BLaER1 (cell line): ENCODE measurements around the gene NACC1.

Experiments used
- H3K27ac ChIP-seq: shearing (Covaris generic); formaldehyde crosslinking; 2 replicates; pipeline ENCODE4 v1.8.1; 2022
- H3K27me3 ChIP-seq: shearing (Covaris generic); formaldehyde crosslinking; 2 replicates; pipeline ENCODE4 v1.8.1; 2022
- H3K36me3 ChIP-seq: shearing (Covaris generic); formaldehyde crosslinking; 2 replicates; pipeline ENCODE4 v1.8.1; 2022
- H3K4me1 ChIP-seq: shearing (Covaris generic); formaldehyde crosslinking; 2 replicates; pipeline ENCODE4 v1.8.1; 2022
- H3K4me2 ChIP-seq: shearing (Covaris generic); formaldehyde crosslinking; 2 replicates; pipeline ENCODE4 v1.8.1; 2022
- H3K4me3 ChIP-seq: shearing (Covaris generic); formaldehyde crosslinking; 2 replicates; pipeline ENCODE4 v1.8.1; 2022
- H3K9ac ChIP-seq: shearing (Covaris generic); formaldehyde crosslinking; 2 replicates; pipeline ENCODE4 v1.8.1; 2022
- H3K9me3 ChIP-seq: shearing (Covaris generic); formaldehyde crosslinking; 2 replicates; pipeline ENCODE4 v1.8.1; 2022
- H4K20me1 ChIP-seq: shearing (Covaris generic); formaldehyde crosslinking; 2 replicates; pipeline ENCODE4 v1.8.1; 2022
- Cebpa-rat ChIP-seq: shearing (Covaris generic); IDR thresholded peaks from 2 replicates; pipeline ENCODE4 v1.8.1; 2022

Gene NACC1

DNA sequence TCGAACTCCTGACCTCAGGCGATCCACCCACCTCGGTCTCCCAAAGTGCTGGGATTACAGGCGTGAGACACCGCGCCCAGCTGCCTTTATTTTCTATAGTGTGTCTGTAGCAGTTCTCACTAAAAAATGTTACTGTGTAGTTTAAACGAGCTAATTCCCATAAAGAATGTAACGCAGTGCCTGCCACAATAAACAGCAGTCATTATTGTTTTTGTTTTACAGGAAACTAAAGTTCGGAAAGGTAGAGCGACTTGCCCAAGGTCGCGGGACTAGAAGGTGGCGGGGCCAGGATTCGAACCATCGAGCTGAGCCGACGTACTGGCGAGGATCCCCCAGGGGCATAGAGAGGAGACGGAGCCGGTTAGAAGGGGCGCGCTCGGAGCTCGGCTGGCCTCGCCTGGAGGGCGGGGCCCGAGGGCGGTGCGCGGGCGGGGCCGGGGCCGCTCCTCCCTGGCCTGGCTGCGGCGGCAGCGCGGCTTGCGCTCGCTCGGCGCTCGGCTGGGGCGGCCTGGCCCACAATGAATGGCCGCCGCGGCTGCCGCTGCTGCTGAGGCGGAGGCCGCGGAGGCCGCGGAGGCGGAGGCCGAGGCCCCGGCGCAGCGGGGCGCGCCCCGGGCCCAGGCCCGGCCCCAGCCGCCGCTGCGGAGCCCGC is at the start of gene NACC1:
NACC1 (plus strand) TSS at position 493 of the 652 bp plus-strand sequence. CDS start 16,944 bp downstream, outside the sequence.
- Histone ChIP-seq H3K27ac (peak within 1 kb of the TSS; percentile 97), H3K4me1 (peaks cover 59% of the 10 kb centered on the region), H4K20me1 (peaks cover 40% of the 10 kb centered on the region), H3K27me3 (no peaks in the 10 kb centered on the region), H3K4me2 (peak within 1 kb of the TSS; percentile 92), H3K9me3 (no peaks in the 10 kb centered on the region), H3K4me3 (peak within 1 kb of the TSS; percentile 100), H3K36me3 (peaks cover 49% of the 10 kb centered on the region), H3K9ac (peak within 1 kb of the TSS; percentile 98)
- no peak for TF ChIP-seq Cebpa-rat

GRCh38 chr19:13069415-13070359 is 48.4 kb upstream of the NACC1 start:
- Histone ChIP-seq H3K27ac (peak overlapping the region; percentile 71), H3K4me3 (no peak overlapping the region), H3K27me3 (no peaks in the 10 kb centered on the region), H3K9ac (peak overlapping the region; percentile 51), H3K4me1 (peaks cover 76% of the 10 kb centered on the region), H3K36me3 (peaks cover 31% of the 10 kb centered on the region), H3K4me2 (peak overlapping the region; percentile 77), H3K9me3 (no peaks in the 10 kb centered on the region), H4K20me1 (peaks cover 49% of the 10 kb centered on the region)
- no peak for TF ChIP-seq Cebpa-rat

DNA sequence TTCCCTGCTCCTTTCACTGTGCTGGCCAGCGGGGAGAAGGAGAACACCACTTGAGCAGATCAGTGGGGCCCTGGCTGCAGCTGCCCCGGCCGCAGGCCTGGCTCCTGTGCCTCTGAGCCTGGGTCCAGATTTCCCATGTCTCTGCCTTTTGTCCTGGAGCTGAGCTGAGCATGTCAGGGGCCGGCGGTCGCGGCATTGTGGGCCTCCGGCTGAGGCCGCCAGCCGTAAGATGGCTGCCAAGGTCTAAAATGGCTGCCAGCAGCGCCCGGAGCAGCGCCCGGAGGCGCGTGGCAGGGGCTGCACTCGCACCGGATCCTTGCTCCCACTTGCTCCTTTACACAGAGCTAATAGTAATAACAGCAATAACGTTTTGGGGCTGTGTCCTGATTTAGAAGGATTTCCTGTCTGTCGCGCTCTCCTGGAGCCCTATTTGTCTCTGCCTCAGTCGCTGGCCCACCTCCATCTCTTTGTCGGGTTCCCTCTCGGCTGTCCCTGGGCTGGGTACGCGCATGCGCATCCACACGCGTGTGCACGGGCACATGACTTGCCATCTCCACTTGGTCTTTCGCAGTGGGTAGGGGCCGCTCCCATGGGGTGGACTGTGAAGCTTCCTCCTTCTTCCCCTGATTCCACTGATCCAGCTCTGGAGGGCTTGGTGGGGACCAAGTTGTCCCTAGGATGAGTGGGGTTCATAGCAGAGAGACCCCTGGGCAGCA is 47.5 kb upstream of the NACC1 start:
- Histone ChIP-seq H3K27ac (peak overlapping the region; percentile 71), H3K9ac (peak overlapping the region; percentile 51), H3K4me2 (peak overlapping the region; percentile 77), H3K4me3 (no peak overlapping the region), H3K4me1 (peaks cover 74% of the 10 kb centered on the region), H3K27me3 (no peaks in the 10 kb centered on the region), H4K20me1 (peaks cover 45% of the 10 kb centered on the region), H3K36me3 (peaks cover 30% of the 10 kb centered on the region), H3K9me3 (no peaks in the 10 kb centered on the region)
- no peak for TF ChIP-seq Cebpa-rat

GRCh38 chr19:13071444-13072187 is 46.4 kb upstream of the NACC1 start:
- no peaks in the 10 kb centered on the region for H3K27me3 ChIP-seq
- peaks cover 39% of the 10 kb centered on the region for H3K36me3 ChIP-seq
- peak overlapping the region; percentile 77 for H3K4me2 ChIP-seq
- H4K20me1 ChIP-seq, result peaks cover 48% of the 10 kb centered on the region
- no peaks in the 10 kb centered on the region for H3K9me3 ChIP-seq
- TF ChIP-seq Cebpa-rat, result no peak
- no peak overlapping the region for H3K4me3 ChIP-seq
- H3K9ac ChIP-seq, result peak overlapping the region; percentile 40; the same call in 1 of the 2 replicates
- peak overlapping the region; percentile 71 for H3K27ac ChIP-seq
- peaks cover 74% of the 10 kb centered on the region for H3K4me1 ChIP-seq

- Histone ChIP-seq H4K20me1 (peaks cover 48% of the 10 kb centered on the region), H3K36me3 (peaks cover 43% of the 10 kb centered on the region), H3K9me3 (no peaks in the 10 kb centered on the region), H3K4me2 (peak overlapping the region; percentile 77; the same call in 1 of the 2 replicates), H3K27ac (peak overlapping the region; percentile 46), H3K27me3 (no peaks in the 10 kb centered on the region), H3K9ac (no peak overlapping the region), H3K4me3 (no peak overlapping the region), H3K4me1 (peaks cover 74% of the 10 kb centered on the region)
- TF ChIP-seq Cebpa-rat, result no peak
These were observed 45.7 kb upstream of the NACC1 start for GRCh38 chr19:13072188-13072908.

DNA sequence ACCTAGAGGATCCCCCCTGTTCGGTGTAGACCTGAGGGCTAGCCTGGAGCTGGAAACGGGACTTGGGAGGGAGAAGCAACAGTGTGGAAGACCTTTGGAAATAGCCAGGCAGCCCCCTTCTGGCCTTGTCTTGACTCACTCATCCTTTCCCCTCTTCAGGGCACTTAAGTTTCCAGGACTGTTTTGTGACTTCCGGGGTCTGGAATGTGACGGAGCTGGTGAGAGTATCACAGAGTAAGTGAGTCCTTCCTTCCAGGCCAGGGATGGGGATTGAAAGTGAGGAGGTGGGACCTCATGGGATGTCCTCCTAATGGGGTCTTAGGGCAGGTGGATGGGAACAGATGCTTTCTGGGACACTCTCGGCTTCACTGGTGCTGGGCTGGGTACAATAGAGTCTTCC is 44.8 kb upstream of the NACC1 start:
- Histone ChIP-seq H3K9ac (no peak overlapping the region), H3K36me3 (peaks cover 52% of the 10 kb centered on the region), H4K20me1 (peaks cover 55% of the 10 kb centered on the region), H3K4me2 (no peak overlapping the region), H3K4me3 (no peak overlapping the region), H3K4me1 (peaks cover 74% of the 10 kb centered on the region), H3K9me3 (no peaks in the 10 kb centered on the region), H3K27me3 (no peaks in the 10 kb centered on the region), H3K27ac (no peak overlapping the region)
- TF ChIP-seq Cebpa-rat, result no peak

- TF ChIP-seq Cebpa-rat, result no peak
- peaks cover 74% of the 10 kb centered on the region for H3K4me1 ChIP-seq
- no peak overlapping the region for H3K9ac ChIP-seq
- H3K4me3 ChIP-seq, result no peak overlapping the region
- no peak overlapping the region for H3K27ac ChIP-seq
- H3K9me3 ChIP-seq, result no peaks in the 10 kb centered on the region
- H3K36me3 ChIP-seq, result peaks cover 63% of the 10 kb centered on the region
- H4K20me1 ChIP-seq, result peaks cover 48% of the 10 kb centered on the region
- H3K27me3 ChIP-seq, result no peaks in the 10 kb centered on the region
- H3K4me2 ChIP-seq, result no peak overlapping the region
These were observed 43.7 kb upstream of the NACC1 start for GRCh38 chr19:13074378-13074777.

- Histone ChIP-seq H3K36me3 (peaks cover 79% of the 10 kb centered on the region), H3K9me3 (no peaks in the 10 kb centered on the region)
These were observed 41.7 kb upstream of the NACC1 start for GRCh38 chr19:13076320-13076719.

More at GRCh38 chr19:13076320-13076719, 41.7 kb upstream of the NACC1 start:
- Histone ChIP-seq H3K27me3 (no peaks in the 10 kb centered on the region), H3K4me3 (no peak overlapping the region), H3K9ac (0 out of 2 replicates have a peak overlapping the region, but pooled peaks have one; percentile 25), H3K4me1 (peaks cover 59% of the 10 kb centered on the region), H4K20me1 (peaks cover 30% of the 10 kb centered on the region), H3K4me2 (peak overlapping the region; percentile 77), H3K27ac (peak overlapping the region; percentile 64; the same call in 1 of the 2 replicates)
- no peak for TF ChIP-seq Cebpa-rat
